HEK293T (cell line): ENCODE data around the gene RNU6-9.
"Not testable (repeated sequence)": the region's sequence is repeated elsewhere in the genome, so short reads cannot be mapped to it uniquely, and the experiment has no call there.

ENCODE experiments used
- BHLHE40 ChIP-seq: fragments of 450-650 bp; IDR thresholded peaks from 2 replicates; pipeline ENCODE4 v1.6.1; 2016; ENCODE audit warnings: mild to moderate bottlenecking, moderate library complexity, borderline replicate concordance
- ELF4 ChIP-seq: fragments of 450-650 bp; IDR thresholded peaks from 2 replicates; pipeline ENCODE4 v1.6.1; 2017; ENCODE audit warnings: antibody characterized with exemption
- FOXA1 ChIP-seq: fragments of 450-650 bp; IDR thresholded peaks from 2 replicates; pipeline ENCODE4 v1.6.1; 2016; ENCODE audit warnings: mild to moderate bottlenecking
- NFRKB ChIP-seq: fragments of 450-650 bp; IDR thresholded peaks from 2 replicates; pipeline ENCODE4 v1.6.1; 2016; ENCODE audit warnings: mild to moderate bottlenecking, moderate library complexity
- PKNOX1 ChIP-seq: fragments of 450-650 bp; IDR thresholded peaks from 2 replicates; pipeline ENCODE4 v1.6.1; 2016
- ZNF384 ChIP-seq: fragments of 450-650 bp; IDR thresholded peaks from 2 replicates; pipeline ENCODE4 v1.6.1; 2016

DNA sequence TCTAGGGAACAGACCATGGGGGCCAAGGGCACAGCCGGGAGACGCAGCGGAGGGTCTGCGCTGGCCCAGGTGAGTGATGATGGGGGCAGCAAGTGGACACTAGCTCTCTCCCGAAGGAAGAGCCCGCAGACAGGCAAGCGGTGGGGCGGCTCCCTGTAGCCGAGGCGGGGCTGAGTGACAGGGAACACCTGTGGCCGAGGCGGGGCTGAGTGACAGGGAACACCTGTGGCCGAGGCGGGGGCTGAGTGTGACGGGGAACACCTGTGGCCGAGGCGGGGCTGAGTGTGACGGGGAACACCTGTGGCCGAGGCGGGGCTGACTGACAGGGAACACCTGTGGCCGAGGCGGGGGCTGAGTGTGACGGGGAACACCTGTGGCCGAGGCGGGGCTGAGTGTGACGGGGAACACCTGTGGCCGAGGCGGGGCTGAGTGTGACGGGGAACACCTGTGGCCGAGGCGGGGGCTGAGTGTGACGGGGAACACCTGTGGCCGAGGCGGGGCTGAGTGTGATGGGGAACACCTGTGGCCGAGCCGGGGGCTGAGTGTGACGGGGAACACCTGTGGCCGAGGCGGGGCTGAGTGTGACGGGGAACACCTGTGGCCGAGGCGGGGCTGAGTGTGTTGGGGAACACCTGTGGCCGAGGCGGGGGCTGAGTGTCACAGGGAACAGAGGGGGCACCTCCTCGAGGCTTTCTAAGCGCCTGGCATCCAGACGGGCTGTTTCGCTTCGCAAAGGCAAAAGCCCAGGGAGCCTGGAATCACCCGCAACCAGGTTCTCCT, 1.7 kb upstream of the RNU6-9 start:
- TF ChIP-seq BHLHE40, ELF4, ZNF384, PKNOX1, FOXA1, NFRKB: not testable (repeated sequence)
